MCF 10A (cell line): ENCODE measurements around the gene CTDSPL. TPM values are rescaled to one million over a fixed set of nuclear protein-coding genes. Genes with fewer than 3 reads are reported as not detected.

Experiments used
- BruUV-seq: library from RNA; stranded (reverse); fragments of 400-500 nt; replicated peaks from 2 replicates; lab custom pipeline; 2021; lab: Mats Ljungman, UMichigan
- CTCF ChIA-PET: fragments of 300-600 bp; sonication (Branson Sonifier 250); formaldehyde crosslinking; extraction: SDS; loops from one replicate; lab custom pipeline; 2021; ENCODE audit warnings: antibody characterized with exemption, inconsistent platforms; lab: Yijun Ruan, JAX
- POLR2A ChIA-PET: fragments of 300-600, 350-650 bp; sonication (Branson Sonifier 250); formaldehyde crosslinking; extraction: SDS; loops from one replicate; lab custom pipeline; 2020; ENCODE audit warnings: antibody characterized with exemption, inconsistent platforms; lab: Yijun Ruan, JAX
- DNase-seq: peaks from one replicate; pipeline ENCODE4 v3.0.0-alpha.2; 2018; ENCODE audit not compliant: unreplicated experiment
- H3K27ac Mint-ChIP-seq: one replicate; pipeline ENCODE4 v1.8.0; 2022; ENCODE audit warnings: mild to moderate bottlenecking, low read depth, mixed read lengths; ENCODE audit not compliant: unreplicated experiment
- H3K27me3 Mint-ChIP-seq: one replicate; pipeline ENCODE4 v1.8.0; 2022; ENCODE audit warnings: mixed read lengths; ENCODE audit not compliant: insufficient read depth, unreplicated experiment
- H3K36me3 Mint-ChIP-seq: one replicate; pipeline ENCODE4 v1.8.0; 2022; ENCODE audit warnings: mild to moderate bottlenecking, moderate library complexity, mixed read lengths; ENCODE audit not compliant: insufficient read depth, unreplicated experiment
- H3K4me1 Mint-ChIP-seq: one replicate; pipeline ENCODE4 v1.8.0; 2022; ENCODE audit warnings: mixed read lengths; ENCODE audit not compliant: insufficient read depth, unreplicated experiment
- H3K4me3 Mint-ChIP-seq: one replicate; pipeline ENCODE4 v1.8.0; 2022; ENCODE audit warnings: mild to moderate bottlenecking, moderate library complexity, mixed read lengths; ENCODE audit not compliant: unreplicated experiment
- H3K9me3 Mint-ChIP-seq: one replicate; pipeline ENCODE4 v1.8.0; 2022; ENCODE audit warnings: mixed read lengths; ENCODE audit not compliant: unreplicated experiment
- CTCF ChIP-seq: fragments of 200-600 bp; IDR thresholded peaks from one replicate; pipeline ENCODE4 v1.8.0; 2022; ENCODE audit warnings: antibody characterized with exemption, mild to moderate bottlenecking; ENCODE audit not compliant: unreplicated experiment
- intact Hi-C: fragments of 100-400 bp; cut with micrococcal nuclease; formaldehyde crosslinking; loops from 2 replicates; pipeline ENCODE4 v1.14.1; 2022
- total RNA-seq: library from RNA; stranded (reverse); gene quantifications from 2 replicates; pipeline ENCODE4 v1.2.3, GENCODE V29; 2022

Gene CTDSPL
- total RNA-seq, 1 experiment from 2014 or later = 38.8 TPM

GRCh38 chr3:38006031-38006430 is 144.4 kb downstream of the CTDSPL start:
- Mint-ChIP-seq H3K4me1 (peaks cover 21% of the 10 kb centered on the region), H3K27me3 (no peaks in the 10 kb centered on the region), H3K27ac (no peak overlapping the region), H3K9me3 (no peaks in the 10 kb centered on the region), H3K36me3 (peaks cover 5% of the 10 kb centered on the region), H3K4me3 (no peak overlapping the region)
- intact Hi-C loops = loop anchor here (10.0 kb wide), 1 partner anchor 339 kb away; the partner anchor contains the start of gene XYLB
- no peak for TF ChIP-seq CTCF
- ChIA-PET POLR2A (interaction anchor here (0.6 kb wide), 1 partner anchor 112 kb away, joined by 3 read pairs; no protein-coding TSS in a partner anchor), CTCF (interaction anchor here (1.2 to 3.7 kb wide), 4 partner anchors 8 to 111 kb away, joined by 3 to 46 read pairs (median 22); no protein-coding TSS in a partner anchor)
- BruUV-seq = no TSS peak
- DNase-seq = no peak

- Mint-ChIP-seq H3K4me3 (no peak overlapping the region), H3K36me3 (peaks cover 5% of the 10 kb centered on the region), H3K4me1 (peaks cover 21% of the 10 kb centered on the region), H3K27ac (no peak overlapping the region), H3K9me3 (no peaks in the 10 kb centered on the region), H3K27me3 (no peaks in the 10 kb centered on the region)
- ChIA-PET CTCF (interaction anchor here (1.0 to 1.2 kb wide), 2 partner anchors 26 to 28 kb away, joined by 3 to 4 read pairs; no protein-coding TSS in a partner anchor), POLR2A (no interaction called here)
- no peak for TF ChIP-seq CTCF
- intact Hi-C loops = loop anchor here (10.0 kb wide), 1 partner anchor 338 kb away; the partner anchor contains the start of gene XYLB
- BruUV-seq = no TSS peak
- no peak for DNase-seq
These were observed 144.8 kb downstream of the CTDSPL start for GRCh38 chr3:38006445-38006995.

GRCh38 chr3:38007754-38008090 is 146.0 kb downstream of the CTDSPL start:
- Mint-ChIP-seq H3K27ac (no peak overlapping the region), H3K36me3 (peaks cover 5% of the 10 kb centered on the region), H3K4me3 (no peak overlapping the region), H3K4me1 (peaks cover 21% of the 10 kb centered on the region), H3K27me3 (no peaks in the 10 kb centered on the region), H3K9me3 (no peaks in the 10 kb centered on the region)
- DNase-seq = no peak
- intact Hi-C loops = loop anchor here (10.0 kb wide), 1 partner anchor 337 kb away; the partner anchor contains the start of gene XYLB
- no TSS peak for BruUV-seq
- no peak for TF ChIP-seq CTCF
- POLR2A ChIA-PET = interaction anchor here (0.7 kb wide), 1 partner anchor 130 kb away, joined by 3 read pairs; no protein-coding TSS in a partner anchor
- CTCF ChIA-PET = no interaction called here

GRCh38 chr3:38008191-38008701 is 146.6 kb downstream of the CTDSPL start:
- intact Hi-C loops = loop anchor here (10.0 kb wide), 1 partner anchor 337 kb away; the partner anchor contains the start of gene XYLB
- ChIA-PET POLR2A (no interaction called here), CTCF (no interaction called here)

More at GRCh38 chr3:38008191-38008701, 146.6 kb downstream of the CTDSPL start:
- Mint-ChIP-seq H3K27ac (no peak overlapping the region), H3K27me3 (no peaks in the 10 kb centered on the region), H3K36me3 (peaks cover 5% of the 10 kb centered on the region), H3K9me3 (no peaks in the 10 kb centered on the region), H3K4me3 (no peak overlapping the region), H3K4me1 (peaks cover 20% of the 10 kb centered on the region)
- BruUV-seq = no TSS peak
- no peak for TF ChIP-seq CTCF
- no peak for DNase-seq
